Measurements from ENCODE around the gene HNRNPUL1. TPM values are rescaled to one million over a fixed set of nuclear protein-coding genes. Genes with fewer than 3 reads are reported as not detected.
A peak's percentile ranks its signal among the peaks of the same experiment; 100 is the strongest.

HNRNPUL1 gene
- total and polyA plus RNA-seq, 9 of the 15 experiments (the other 6 are each of a cell fraction or from before 2014, with no cell fraction given): 7.3 to 211 (median 85.0) TPM

GRCh38 chr19:41327076-41327575 is 63.0 kb downstream of the HNRNPUL1 start:
- Histone ChIP-seq H3K36me3 (ENCODE audit: control insufficient read depth, insufficient read depth, low read length) (peaks cover 75% of the 10 kb centered on the region), H3K9me1 (ENCODE audit: control insufficient read depth, insufficient read depth, low read length) (peaks cover 9% of the 10 kb centered on the region), H2AFZ (ENCODE audit: low read depth, low read length) (no peak overlapping the region), H3K9me3 (replicated peaks; ENCODE audit: control insufficient read depth, insufficient read depth, low read depth, low read length) (no peaks in the 10 kb centered on the region), H3K4me3 (no peak overlapping the region), H3K27me3 (ENCODE audit: control insufficient read depth in 2 of 2, insufficient read depth in 2 of 2, low read length in 2 of 2) (no peaks in the 10 kb centered on the region), H3K4me1 (replicated peaks in 1 of 2; ENCODE audit: control insufficient read depth in 2 of 2, insufficient read depth in 2 of 2, low read length in 2 of 2) (peaks cover 58 to 69% of the 10 kb centered on the region in 2 experiments), H3K4me2 (ENCODE audit: insufficient read depth, low read length) (no peak overlapping the region), H4K20me1 (replicated peaks; ENCODE audit: control insufficient read depth, insufficient read depth, low read length) (peaks cover 3% of the 10 kb centered on the region), H3K79me2 (ENCODE audit: control insufficient read depth, insufficient read depth, low read length) (peaks cover 50% of the 10 kb centered on the region), H3K27ac (ENCODE audit: extremely low read depth, low read depth, low read length) (peak overlapping the region; percentile 55), H3K9ac (ENCODE audit: insufficient read depth in 1 of 2, low read depth in 2 of 2, low read length in 2 of 2) (peak overlapping the region in 1 of 2 experiments; percentile 50; a peak in 1 of 4 replicates)
- 79% methylated on average over 6 of the region's 13 CpGs for WGBS (ENCODE audit: insufficient coverage, low coverage, missing lambda C conversion rate)
- ChIA-PET POLR2A (interaction anchor here (0.6 to 1.4 kb wide), 4 partner anchors 24 to 287 kb away, joined by 3 to 4 read pairs (median 4); no protein-coding TSS in a partner anchor), CTCF (ENCODE audit: low intra/inter-chr PET ratio) (interaction anchor here (0.6 kb wide), 1 partner anchor 123 kb away, joined by 4 read pairs; no protein-coding TSS in a partner anchor)
- in situ Hi-C loops (cut with MboI): no loop called here
- DNase-seq (ENCODE audit: extremely low read depth in 1 of 4, low spot score in 3 of 4): no peak
- intact Hi-C loops (cut with micrococcal nuclease): loop anchor here (10.0 kb wide), 1 partner anchor 238 kb away; no protein-coding TSS in a partner anchor
- no peak for FAIRE-seq
- BruUV-seq (replicated peaks): no TSS peak
- no peak for ATAC-seq
- TF ChIP-seq ETV1 (tag; conservative IDR thresholded peaks at IDR 0.05; ENCODE audit: low read depth) (peak; percentile 79), STAT5B (CRISPR knock-in tag; IDR thresholded peaks at IDR 0.05) (no peak), ZBTB40 (IDR thresholded peaks at IDR 0.05) (peak; percentile 43; the same call in 1 of the 2 replicates), ZBTB40 (CRISPR knock-in tag; IDR thresholded peaks at IDR 0.05) (no peak), SIX5 (IDR thresholded peaks at IDR 0.05; ENCODE audit: borderline replicate concordance in 1 of 2, insufficient read depth in 1 of 2, low read depth in 1 of 2, low read length in 2 of 2) (no peak), EGR1 (conservative IDR thresholded peaks at IDR 0.05) (peak; percentile 34; the same call in 1 of the 2 replicates), FOXA3 (CRISPR knock-in tag; conservative IDR thresholded peaks at IDR 0.05 in 1 of 2, IDR thresholded peaks at IDR 0.05 in 1 of 2) (no peak), RBM39 (optimal IDR thresholded peaks at IDR 0.05; ENCODE audit: low read depth, low read length) (no peak), TCF7L2 (IDR thresholded peaks at IDR 0.05; ENCODE audit: low read depth, low read length) (no peak), PURB (CRISPR knock-in tag; IDR thresholded peaks at IDR 0.05; ENCODE audit: low read depth) (no peak), SUPT5H (IDR thresholded peaks at IDR 0.05) (peak; percentile 36)
- TF ChIP-seq, protein P1, sequence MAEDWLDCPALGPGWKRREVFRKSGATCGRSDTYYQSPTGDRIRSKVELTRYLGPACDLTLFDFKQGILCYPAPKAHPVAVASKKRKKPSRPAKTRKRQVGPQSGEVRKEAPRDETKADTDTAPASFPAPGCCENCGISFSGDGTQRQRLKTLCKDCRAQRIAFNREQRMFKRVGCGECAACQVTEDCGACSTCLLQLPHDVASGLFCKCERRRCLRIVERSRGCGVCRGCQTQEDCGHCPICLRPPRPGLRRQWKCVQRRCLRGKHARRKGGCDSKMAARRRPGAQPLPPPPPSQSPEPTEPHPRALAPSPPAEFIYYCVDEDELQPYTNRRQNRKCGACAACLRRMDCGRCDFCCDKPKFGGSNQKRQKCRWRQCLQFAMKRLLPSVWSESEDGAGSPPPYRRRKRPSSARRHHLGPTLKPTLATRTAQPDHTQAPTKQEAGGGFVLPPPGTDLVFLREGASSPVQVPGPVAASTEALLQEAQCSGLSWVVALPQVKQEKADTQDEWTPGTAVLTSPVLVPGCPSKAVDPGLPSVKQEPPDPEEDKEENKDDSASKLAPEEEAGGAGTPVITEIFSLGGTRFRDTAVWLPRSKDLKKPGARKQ (CRISPR knock-in tag; IDR thresholded peaks at IDR 0.05): no peak

Measured in K562 (cell line).